Thoracic aorta (tissue), 2 donors: ENCODE data around the gene STRADB. TPM values are rescaled to one million over a fixed set of nuclear protein-coding genes. Genes with fewer than 3 reads are reported as not detected.
A peak's percentile ranks its signal among the peaks of the same experiment; 100 is the strongest.

Experiments
- ATAC-seq: fragments of 150-250 bp; one replicate; pipeline ENCODE4 v1.8.0; 2017; ENCODE audit warnings: low read depth; ENCODE audit not compliant: insufficient number of reproducible peaks, low FRiP score
- DNase-seq: peaks from one replicate; pipeline ENCODE4 v3.0.0-alpha.2; 2020; ENCODE audit warnings: low spot score
- H3K27ac ChIP-seq, 2 donors: fragments of 200-600 bp; sonication (generic); 1 replicate in 1 of 2; 2 replicates in 1 of 2; pipeline ENCODE4 v1.5.1; 2016; ENCODE audit warnings: mild to moderate bottlenecking in 2 of 2, moderate library complexity in 2 of 2
- H3K27me3 ChIP-seq: fragments of 200-600 bp; sonication (generic); replicated peaks from 2 replicates; pipeline ENCODE4 v1.6.0; 2016; ENCODE audit warnings: mild to moderate bottlenecking; ENCODE audit not compliant: insufficient read depth
- H3K36me3 ChIP-seq: fragments of 200-600 bp; sonication (generic); one replicate; pipeline ENCODE4 v1.5.1; 2016
- H3K4me1 ChIP-seq, 2 donors: fragments of 200-600 bp; sonication (generic); 1 replicate in 1 of 2; 2 replicates in 1 of 2; pipeline versions ENCODE4 v1.5.1 to v1.6.0; 2016; ENCODE audit warnings: low read depth in 2 of 2, mild to moderate bottlenecking in 1 of 2; ENCODE audit not compliant: control insufficient read depth in 1 of 2
- H3K4me3 ChIP-seq: fragments of 200-600 bp; sonication (generic); 2 replicates; pipeline ENCODE4 v1.5.1; 2016; ENCODE audit warnings: mild to moderate bottlenecking
- H3K9me3 ChIP-seq: fragments of 200-600 bp; sonication (generic); 2 replicates; pipeline ENCODE4 v1.5.1; 2016
- total RNA-seq, 2 donors: library from RNA; depleted of rRNA; stranded (reverse); fragments of >200 nt; gene quantifications; one replicate each; pipeline versions ENCODE4 v1.1.0 to v1.2.3, GENCODE V29; 2016
- TF ChIP-seq, protein P1 (sequence below): fragments of 200-600 bp; sonication (generic); IDR thresholded peaks from one replicate; pipeline ENCODE4 v1.5.1; 2019; ENCODE audit warnings: antibody characterized with exemption

STRADB gene
- total RNA-seq, 2 donors from 2014 or later = 8.7 to 13.8 TPM

DNA sequence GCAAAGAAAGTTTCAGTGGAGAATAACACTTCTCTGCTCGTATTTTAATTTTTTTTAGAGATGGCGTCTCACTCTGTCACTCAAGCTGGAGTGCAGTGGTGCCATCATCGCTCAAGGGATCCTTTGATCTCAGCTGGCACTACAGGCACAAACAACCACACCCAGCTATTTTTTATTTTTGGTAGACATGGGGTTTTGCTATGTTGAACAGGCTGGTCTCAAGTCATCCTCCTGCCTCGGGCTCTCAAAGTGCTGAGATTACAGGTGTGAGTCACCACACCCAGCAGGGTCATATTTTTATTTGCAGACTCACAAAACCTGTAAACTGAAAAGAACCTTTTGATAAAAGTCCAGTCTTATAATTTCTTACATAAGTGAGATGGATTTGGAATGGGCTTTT lies 2.8 kb upstream of the STRADB start:
- H3K27me3 ChIP-seq = no peaks in the 10 kb centered on the region
- H3K4me1 ChIP-seq = peaks cover 49 to 62% of the 10 kb centered on the region in 2 donors
- DNase-seq = no peak
- no peaks in the 10 kb centered on the region for H3K36me3 ChIP-seq
- no peak overlapping the region for H3K27ac ChIP-seq
- H3K9me3 ChIP-seq = no peaks in the 10 kb centered on the region
- no peak overlapping the region for H3K4me3 ChIP-seq
- TF ChIP-seq, protein P1, sequence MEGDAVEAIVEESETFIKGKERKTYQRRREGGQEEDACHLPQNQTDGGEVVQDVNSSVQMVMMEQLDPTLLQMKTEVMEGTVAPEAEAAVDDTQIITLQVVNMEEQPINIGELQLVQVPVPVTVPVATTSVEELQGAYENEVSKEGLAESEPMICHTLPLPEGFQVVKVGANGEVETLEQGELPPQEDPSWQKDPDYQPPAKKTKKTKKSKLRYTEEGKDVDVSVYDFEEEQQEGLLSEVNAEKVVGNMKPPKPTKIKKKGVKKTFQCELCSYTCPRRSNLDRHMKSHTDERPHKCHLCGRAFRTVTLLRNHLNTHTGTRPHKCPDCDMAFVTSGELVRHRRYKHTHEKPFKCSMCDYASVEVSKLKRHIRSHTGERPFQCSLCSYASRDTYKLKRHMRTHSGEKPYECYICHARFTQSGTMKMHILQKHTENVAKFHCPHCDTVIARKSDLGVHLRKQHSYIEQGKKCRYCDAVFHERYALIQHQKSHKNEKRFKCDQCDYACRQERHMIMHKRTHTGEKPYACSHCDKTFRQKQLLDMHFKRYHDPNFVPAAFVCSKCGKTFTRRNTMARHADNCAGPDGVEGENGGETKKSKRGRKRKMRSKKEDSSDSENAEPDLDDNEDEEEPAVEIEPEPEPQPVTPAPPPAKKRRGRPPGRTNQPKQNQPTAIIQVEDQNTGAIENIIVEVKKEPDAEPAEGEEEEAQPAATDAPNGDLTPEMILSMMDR = no peak
- no peak for ATAC-seq

DNA sequence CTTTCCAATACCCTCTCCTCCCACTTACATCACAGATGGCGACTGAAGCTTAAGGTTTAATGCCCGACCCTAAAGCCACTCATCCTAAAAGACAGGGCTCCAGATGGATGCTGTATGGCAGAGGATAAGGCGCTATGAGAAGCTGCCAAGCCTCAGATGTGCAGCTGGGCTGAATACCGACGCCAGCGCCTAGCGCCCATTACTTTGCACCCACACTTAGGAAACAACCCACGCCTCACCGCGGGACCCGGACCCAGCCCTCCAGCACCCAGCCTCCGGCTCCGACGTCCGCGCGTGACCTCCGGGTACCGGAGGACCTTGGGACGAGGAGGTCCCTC lies 617 bp upstream of the STRADB start:
- H3K36me3 ChIP-seq = no peaks in the 10 kb centered on the region
- ATAC-seq (peak; percentile 23), DNase-seq (no peak)

DNA sequence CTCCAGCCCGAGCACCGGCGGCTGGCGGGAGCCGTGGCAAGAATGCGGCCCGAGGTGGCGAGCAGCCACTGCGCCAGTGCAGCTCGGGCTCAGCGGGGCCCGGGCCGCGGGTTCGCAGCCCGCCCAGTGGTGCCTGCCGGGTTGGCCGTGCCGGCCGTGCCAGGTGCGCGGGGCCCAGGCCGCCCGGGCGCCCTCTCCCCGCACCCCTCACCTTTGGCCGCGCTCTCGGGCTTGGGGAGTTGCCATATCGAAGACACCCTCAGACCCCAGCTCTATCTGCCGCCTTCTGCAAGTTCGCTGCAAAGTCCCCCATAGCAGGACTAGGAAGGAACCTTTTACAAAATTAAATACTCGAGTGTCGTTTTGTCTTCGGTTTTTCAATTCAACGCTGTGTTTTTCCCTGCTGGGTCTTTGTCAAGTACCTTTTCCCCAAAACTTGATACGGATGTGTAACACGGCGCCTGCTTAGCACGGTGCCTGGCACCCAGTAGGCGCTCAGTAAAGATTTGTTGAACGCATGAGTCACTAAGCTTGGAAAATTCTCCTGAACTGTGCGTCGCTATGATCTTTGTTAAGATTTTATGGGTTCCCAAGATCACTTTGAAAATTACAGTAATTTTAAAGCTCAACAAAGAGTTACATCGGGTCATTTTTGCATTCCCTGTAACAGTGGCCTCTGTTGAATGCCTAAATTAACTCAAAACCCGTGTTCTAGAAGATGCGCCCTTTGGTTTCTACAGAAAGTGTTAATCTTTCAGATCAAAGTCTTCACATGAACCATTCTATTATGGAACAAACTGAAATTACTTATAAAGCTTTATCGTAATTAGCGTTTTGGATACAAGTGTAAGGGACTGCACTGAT lies 750 bp downstream of the STRADB start:
- Histone ChIP-seq H3K9me3 (no peaks in the 10 kb centered on the region), H3K27ac (peak overlapping the region; percentile 80 to 84), H3K36me3 (peaks cover 3% of the 10 kb centered on the region), H3K27me3 (no peaks in the 10 kb centered on the region), H3K4me1 (peaks cover 37 to 43% of the 10 kb centered on the region in 2 donors), H3K4me3 (peak overlapping the region; percentile 87)
- no peak for ATAC-seq
- TF ChIP-seq, protein P1 = no peak
- no peak for DNase-seq

More for the DNA sequence above, 617 bp upstream of the STRADB start:
- Histone ChIP-seq H3K4me1 (peaks cover 40 to 50% of the 10 kb centered on the region in 2 donors), H3K27ac (peak overlapping the region; percentile 80 to 84), H3K9me3 (no peaks in the 10 kb centered on the region), H3K27me3 (no peaks in the 10 kb centered on the region), H3K4me3 (peak overlapping the region; percentile 87)
- TF ChIP-seq, protein P1 = no peak

DNA sequence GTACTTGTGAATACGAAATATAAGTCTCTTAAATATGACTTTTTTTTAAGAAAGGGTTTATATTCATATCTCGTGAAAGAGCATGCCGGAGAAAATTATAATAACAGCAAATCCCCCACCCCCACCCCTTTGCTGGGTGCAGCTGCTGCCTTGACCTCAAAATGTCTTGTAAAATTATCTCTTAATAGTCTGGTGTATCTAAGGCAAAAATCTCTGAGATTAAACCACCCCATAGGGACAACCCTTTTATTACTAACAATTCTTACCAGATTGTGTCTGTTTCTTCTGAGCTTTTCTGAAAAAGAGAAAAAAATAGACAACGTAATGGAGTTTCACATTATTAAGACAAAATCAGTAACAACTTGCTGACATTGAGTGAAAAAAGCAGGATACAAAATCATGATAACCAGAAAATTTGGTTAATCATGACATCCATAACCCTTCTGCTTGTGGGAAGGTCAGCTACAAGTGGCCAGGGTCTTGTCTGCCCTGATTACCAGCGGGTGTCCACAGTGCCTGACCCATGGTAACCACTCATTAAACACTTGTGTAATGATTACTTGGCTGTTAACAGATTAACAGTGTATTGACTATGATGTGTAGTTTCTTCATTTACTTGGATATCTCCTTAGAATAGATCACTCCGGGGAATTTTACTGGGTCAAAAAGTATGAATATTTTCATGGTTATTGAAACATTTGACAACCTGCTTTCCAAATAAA lies 1.5 kb downstream of the STRADB start:
- Histone ChIP-seq H3K36me3 (peaks cover 3% of the 10 kb centered on the region), H3K27me3 (no peaks in the 10 kb centered on the region), H3K9me3 (no peaks in the 10 kb centered on the region), H3K4me3 (peak overlapping the region; percentile 87), H3K27ac (no peak overlapping the region), H3K4me1 (peaks cover 34 to 38% of the 10 kb centered on the region in 2 donors)
- TF ChIP-seq, protein P1 = no peak
- ATAC-seq (no peak), DNase-seq (no peak)

DNA sequence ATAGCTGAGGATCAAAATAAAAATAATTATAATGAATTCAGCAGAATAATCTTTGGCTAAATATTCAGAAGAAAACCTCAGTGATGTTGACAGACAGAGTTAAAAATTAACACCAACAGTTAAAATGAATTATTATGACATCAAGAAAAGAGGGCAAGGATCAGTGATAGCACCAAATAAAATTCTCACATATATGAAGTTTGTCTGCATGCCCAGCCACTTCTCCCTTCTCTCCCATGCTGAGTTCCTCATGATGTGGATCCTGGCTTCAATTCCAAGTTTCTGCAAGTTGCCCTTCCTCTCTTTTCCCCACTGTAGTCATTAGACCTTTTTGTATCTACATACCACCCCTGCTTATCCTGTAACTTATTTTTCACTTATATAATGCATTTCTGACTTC lies 6.8 kb downstream of the STRADB start:
- ATAC-seq = no peak

More for the DNA sequence above, 6.8 kb downstream of the STRADB start:
- H3K4me3 ChIP-seq = no peak overlapping the region
- H3K9me3 ChIP-seq = no peaks in the 10 kb centered on the region
- H3K4me1 ChIP-seq = peaks cover 3% of the 10 kb centered on the region in 2 donors
- no peak for DNase-seq
- no peak overlapping the region for H3K27ac ChIP-seq
- peaks cover 27% of the 10 kb centered on the region for H3K36me3 ChIP-seq
- TF ChIP-seq, protein P1 = no peak
- H3K27me3 ChIP-seq = no peaks in the 10 kb centered on the region
